Colonic mucosa (tissue), 4 donors: ENCODE results near the gene ADCY9. TPM values are rescaled to one million over a fixed set of nuclear protein-coding genes. Genes with fewer than 3 reads are reported as not detected.

Source experiments
- DNase-seq: peaks from one replicate; pipeline ENCODE4 v3.0.0-alpha.2; 2020
- H3K27ac ChIP-seq: fragments of 200-600 bp; one replicate; pipeline ENCODE4 v1.8.0; 2021
- H3K27me3 ChIP-seq: fragments of 200-600 bp; one replicate; pipeline ENCODE4 v1.8.0; 2021
- H3K36me3 ChIP-seq: fragments of 200-600 bp; one replicate; pipeline ENCODE4 v1.8.0; 2021
- H3K4me1 ChIP-seq: fragments of 200-600 bp; one replicate; pipeline ENCODE4 v1.8.0; 2021; ENCODE audit warnings: mild to moderate bottlenecking
- H3K4me3 ChIP-seq: fragments of 200-600 bp; one replicate; pipeline ENCODE4 v1.8.0; 2021
- H3K9ac ChIP-seq, 2 donors: one replicate each; pipeline ENCODE4 v1.7.0; 2013; ENCODE audit warnings: control low read depth in 2 of 2, low read depth in 2 of 2, low read length in 2 of 2
- H3K9me3 ChIP-seq: fragments of 200-600 bp; one replicate; pipeline ENCODE4 v1.8.0; 2021
- intact Hi-C: fragments of 100-400 bp; cut with DNase I; formaldehyde crosslinking; loops from one replicate; pipeline ENCODE4 v1.14.1; 2022
- total RNA-seq, 2 donors: library from RNA; stranded (reverse); fragmentation: NEBNext Ultra II Directional in 1 of 2; extraction: Animal tissue kit (Norgen Biotek cat#: 25700) in 1 of 2; gene quantifications; one replicate each; pipeline ENCODE4 v1.2.1, GENCODE V29; 2021
- TF ChIP-seq, protein P1 (sequence below): fragments of 200-600 bp; IDR thresholded peaks from one replicate; pipeline ENCODE4 v1.8.0; 2022; ENCODE audit warnings: antibody characterized with exemption, mild to moderate bottlenecking
- donor health status: healthy.
- donor health status: DM: no; HTN: no; CAD: no.
- donor health status: DM: no; HTN: no; CAD: no.

ADCY9 gene
- total RNA-seq, 2 donors from 2014 or later, result 23.8 to 25.6 TPM

DNA sequence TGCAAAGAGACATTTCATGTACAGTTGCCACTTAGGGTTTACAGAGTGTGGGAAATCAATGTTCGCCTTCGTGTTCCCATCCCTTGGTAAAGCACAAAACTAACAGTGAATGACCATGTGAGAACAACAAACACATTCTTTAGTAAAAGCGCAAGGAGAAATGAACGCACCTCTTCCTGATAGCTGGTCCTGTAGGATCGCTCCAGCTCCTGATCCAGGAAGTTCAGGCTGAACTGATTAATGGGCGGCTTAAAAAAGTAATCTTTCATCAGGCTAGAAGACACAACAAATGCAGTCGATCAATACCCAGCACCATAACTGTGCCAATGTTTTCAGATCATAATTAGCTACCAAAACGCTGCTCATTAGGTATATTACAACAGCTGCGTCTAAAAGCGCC lies 127.4 kb downstream of the ADCY9 start:
- intact Hi-C loops, result loop anchor here (5.0 to 10.0 kb wide), 3 partner anchors 126 to 258 kb away; partner anchors contain the start of gene ADCY9
- TF ChIP-seq, protein P1, sequence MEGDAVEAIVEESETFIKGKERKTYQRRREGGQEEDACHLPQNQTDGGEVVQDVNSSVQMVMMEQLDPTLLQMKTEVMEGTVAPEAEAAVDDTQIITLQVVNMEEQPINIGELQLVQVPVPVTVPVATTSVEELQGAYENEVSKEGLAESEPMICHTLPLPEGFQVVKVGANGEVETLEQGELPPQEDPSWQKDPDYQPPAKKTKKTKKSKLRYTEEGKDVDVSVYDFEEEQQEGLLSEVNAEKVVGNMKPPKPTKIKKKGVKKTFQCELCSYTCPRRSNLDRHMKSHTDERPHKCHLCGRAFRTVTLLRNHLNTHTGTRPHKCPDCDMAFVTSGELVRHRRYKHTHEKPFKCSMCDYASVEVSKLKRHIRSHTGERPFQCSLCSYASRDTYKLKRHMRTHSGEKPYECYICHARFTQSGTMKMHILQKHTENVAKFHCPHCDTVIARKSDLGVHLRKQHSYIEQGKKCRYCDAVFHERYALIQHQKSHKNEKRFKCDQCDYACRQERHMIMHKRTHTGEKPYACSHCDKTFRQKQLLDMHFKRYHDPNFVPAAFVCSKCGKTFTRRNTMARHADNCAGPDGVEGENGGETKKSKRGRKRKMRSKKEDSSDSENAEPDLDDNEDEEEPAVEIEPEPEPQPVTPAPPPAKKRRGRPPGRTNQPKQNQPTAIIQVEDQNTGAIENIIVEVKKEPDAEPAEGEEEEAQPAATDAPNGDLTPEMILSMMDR, result no peak
- no peaks in the 10 kb centered on the region for H3K36me3 ChIP-seq
- H3K4me3 ChIP-seq, result no peak overlapping the region
- no peaks in the 10 kb centered on the region for H3K4me1 ChIP-seq
- no peak for DNase-seq
- no peaks in the 10 kb centered on the region for H3K9me3 ChIP-seq
- no peak overlapping the region for H3K27ac ChIP-seq
- no peak overlapping the region for H3K9ac ChIP-seq
- no peaks in the 10 kb centered on the region for H3K27me3 ChIP-seq

DNA sequence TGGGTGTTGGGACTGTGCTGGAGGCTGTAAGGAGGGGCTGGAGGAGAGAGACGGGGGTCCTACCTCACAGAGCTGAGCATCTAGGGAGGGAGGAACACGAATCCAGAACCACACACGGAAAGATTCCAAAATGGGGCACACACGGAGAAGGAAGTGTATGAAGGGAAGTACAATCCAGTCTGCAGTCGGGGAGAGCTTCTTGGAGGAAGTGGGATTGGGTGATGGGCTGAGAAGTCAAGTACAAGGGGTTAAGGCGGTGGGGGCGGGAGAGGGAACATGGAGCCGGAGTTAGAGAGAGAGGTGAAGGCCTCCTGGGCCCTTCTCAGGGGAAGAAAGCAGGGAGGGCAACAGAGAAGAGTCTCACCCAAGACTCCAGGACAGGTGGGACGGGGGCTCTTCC lies 128.2 kb downstream of the ADCY9 start:
- TF ChIP-seq, protein P1, result no peak
- DNase-seq, result no peak
- no peaks in the 10 kb centered on the region for H3K4me1 ChIP-seq
- no peak overlapping the region for H3K27ac ChIP-seq
- no peaks in the 10 kb centered on the region for H3K9me3 ChIP-seq
- no peaks in the 10 kb centered on the region for H3K27me3 ChIP-seq
- no peak overlapping the region for H3K9ac ChIP-seq
- H3K36me3 ChIP-seq, result no peaks in the 10 kb centered on the region
- intact Hi-C loops, result loop anchor here (5.0 to 10.0 kb wide), 3 partner anchors 127 to 259 kb away; partner anchors contain the start of gene ADCY9
- H3K4me3 ChIP-seq, result no peak overlapping the region

DNA sequence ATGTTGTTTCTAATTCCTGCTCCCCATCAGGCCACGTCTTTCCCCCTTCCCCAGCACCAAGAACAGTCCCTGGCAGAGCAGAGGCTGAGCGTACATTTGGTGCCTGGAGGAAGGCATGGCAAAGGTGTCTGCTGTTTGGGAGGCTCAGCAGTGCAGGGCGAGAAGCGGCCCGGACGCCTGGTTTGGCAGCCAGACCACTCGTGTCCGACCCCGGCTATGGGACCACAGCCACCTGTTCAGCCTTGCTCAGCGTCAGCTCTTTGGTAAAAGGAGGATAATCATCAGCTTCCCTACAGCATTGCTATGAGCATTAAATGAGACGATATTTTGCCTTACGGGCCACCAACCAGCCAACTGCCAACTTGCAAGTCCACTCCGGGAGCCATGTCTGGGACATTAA lies 129.0 kb downstream of the ADCY9 start:
- no peak for DNase-seq
- intact Hi-C loops, result loop anchor here (5.0 to 10.0 kb wide), 3 partner anchors 128 to 260 kb away; partner anchors contain the start of gene ADCY9
- H3K9me3 ChIP-seq, result no peaks in the 10 kb centered on the region
- H3K27ac ChIP-seq, result no peak overlapping the region
- TF ChIP-seq, protein P1, result no peak
- H3K27me3 ChIP-seq, result no peaks in the 10 kb centered on the region
- H3K36me3 ChIP-seq, result no peaks in the 10 kb centered on the region
- no peaks in the 10 kb centered on the region for H3K4me1 ChIP-seq
- no peak overlapping the region for H3K4me3 ChIP-seq
- no peak overlapping the region for H3K9ac ChIP-seq

DNA sequence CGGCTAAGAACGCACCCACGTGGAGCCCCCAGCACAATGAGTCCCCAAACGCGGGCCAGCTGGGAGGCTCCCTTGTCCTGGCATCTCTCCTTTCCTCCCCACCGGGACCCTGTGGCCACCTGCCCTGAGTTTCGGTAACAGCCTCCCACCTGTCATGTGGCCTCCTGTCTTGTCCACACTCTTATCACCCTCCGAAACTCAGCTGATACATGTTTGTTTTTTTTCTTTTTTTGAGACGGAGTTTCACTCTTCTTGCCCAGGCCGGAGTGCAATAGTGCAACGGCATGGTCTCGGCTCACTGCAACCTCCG lies 130.1 kb downstream of the ADCY9 start:
- DNase-seq, result no peak
- Histone ChIP-seq H3K27me3 (no peaks in the 10 kb centered on the region), H3K9ac (no peak overlapping the region), H3K27ac (no peak overlapping the region), H3K36me3 (no peaks in the 10 kb centered on the region), H3K9me3 (no peaks in the 10 kb centered on the region), H3K4me3 (no peak overlapping the region), H3K4me1 (no peaks in the 10 kb centered on the region)
- TF ChIP-seq, protein P1, result no peak
- intact Hi-C loops, result loop anchor here (5.0 to 10.0 kb wide), 3 partner anchors 129 to 261 kb away; partner anchors contain the start of gene ADCY9

DNA sequence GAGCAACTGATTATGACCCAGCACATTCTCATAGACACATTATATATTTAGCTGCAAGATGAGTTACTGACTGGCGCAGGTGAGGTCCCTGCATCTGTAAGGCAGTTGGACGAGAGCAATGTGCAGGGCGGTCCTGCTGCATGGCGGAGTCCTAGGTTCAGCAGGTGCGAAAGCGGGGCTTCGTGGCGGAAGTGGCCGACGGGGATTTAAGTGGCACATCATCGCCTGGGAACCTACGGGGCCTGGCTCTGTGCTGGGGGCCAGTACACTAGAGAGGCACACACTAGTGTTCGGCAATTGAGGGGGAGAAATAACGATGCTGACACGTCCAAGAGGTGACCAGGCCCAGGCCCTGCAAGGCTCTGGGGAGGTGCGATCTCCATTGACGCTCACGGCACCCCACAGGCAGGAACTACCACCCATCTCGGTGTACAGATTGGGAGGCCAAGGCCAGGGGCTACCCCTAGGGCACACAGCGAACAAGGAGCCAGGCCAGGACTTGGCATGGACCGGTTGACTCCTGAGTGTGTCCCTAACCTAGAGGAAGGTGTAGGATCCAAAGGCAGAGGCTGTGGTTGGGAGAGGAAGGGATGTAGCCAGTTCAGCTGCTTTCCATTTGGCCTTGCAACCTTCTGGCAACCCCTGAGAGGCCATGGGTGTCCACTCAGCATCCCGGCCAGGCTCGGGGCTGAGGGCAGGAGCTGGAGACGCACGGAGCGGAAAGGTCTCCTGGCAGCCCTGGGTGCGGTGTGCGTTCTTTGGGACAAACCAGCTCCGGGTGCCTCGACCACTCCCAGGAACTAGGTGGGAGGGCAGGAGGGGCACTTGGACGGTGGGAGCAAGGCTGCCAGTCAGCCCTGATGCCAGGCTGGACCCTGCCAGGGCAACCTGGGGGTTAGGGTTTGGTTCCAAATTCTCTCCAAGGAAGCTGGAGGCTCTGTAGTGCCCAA lies 131.9 kb downstream of the ADCY9 start:
- H3K9ac ChIP-seq, result no peak overlapping the region
- intact Hi-C loops, result loop anchor here (5.0 to 10.0 kb wide), 3 partner anchors 130 to 263 kb away; partner anchors contain the start of gene ADCY9
- H3K9me3 ChIP-seq, result no peaks in the 10 kb centered on the region
- H3K27ac ChIP-seq, result no peak overlapping the region
- H3K27me3 ChIP-seq, result no peaks in the 10 kb centered on the region
- TF ChIP-seq, protein P1, result no peak
- H3K4me3 ChIP-seq, result no peak overlapping the region
- H3K4me1 ChIP-seq, result no peaks in the 10 kb centered on the region
- DNase-seq, result no peak
- H3K36me3 ChIP-seq, result no peaks in the 10 kb centered on the region
